GM19239 (cell line): ENCODE data around the gene PCGF6.

Experiments
- DNase-seq: peaks from one replicate; pipeline ENCODE4 v3.0.0; 2011; ENCODE audit warnings: low spot score; ENCODE audit not compliant: insufficient read length
- FAIRE-seq: peaks from 2 replicates; lab custom pipeline; 2011; peaks lifted over from hg19 to GRCh38; lab: Jason Lieb, UNC

PCGF6 gene

GRCh38 chr10:103333934-103334520 is 16.9 kb downstream of the PCGF6 start:
- DNase-seq (no peak), FAIRE-seq (no peak)

- no peak for FAIRE-seq
- DNase-seq, result no peak
These were observed 23.0 kb downstream of the PCGF6 start for GRCh38 chr10:103327906-103328305.

GRCh38 chr10:103316087-103316486 is 34.9 kb downstream of the PCGF6 start:
- DNase-seq (no peak), FAIRE-seq (no peak)

GRCh38 chr10:103310197-103310596 is 40.7 kb downstream of the PCGF6 start:
- FAIRE-seq (no peak), DNase-seq (no peak)

- no peak for DNase-seq
- FAIRE-seq, result no peak
These were observed 43.3 kb downstream of the PCGF6 start for GRCh38 chr10:103307594-103307993.

GRCh38 chr10:103295374-103296015 is 55.4 kb downstream of the PCGF6 start:
- DNase-seq (no peak), FAIRE-seq (no peak)

- no peak for DNase-seq
- no peak for FAIRE-seq
These were observed 59.4 kb downstream of the PCGF6 start for GRCh38 chr10:103291588-103291987.

GRCh38 chr10:103287992-103288391 is 62.9 kb downstream of the PCGF6 start:
- no peak for DNase-seq
- FAIRE-seq, result no peak

GRCh38 chr10:103284170-103284569 is 66.8 kb downstream of the PCGF6 start:
- FAIRE-seq, result no peak
- no peak for DNase-seq

GRCh38 chr10:103282961-103283360 is 68.0 kb downstream of the PCGF6 start:
- DNase-seq, result no peak
- FAIRE-seq, result no peak

- DNase-seq, result no peak
- no peak for FAIRE-seq
These were observed 69.2 kb downstream of the PCGF6 start for GRCh38 chr10:103281753-103282152.

GRCh38 chr10:103280506-103280905 is 70.4 kb downstream of the PCGF6 start:
- no peak for FAIRE-seq
- DNase-seq, result no peak

GRCh38 chr10:103280031-103280430 is 70.9 kb downstream of the PCGF6 start:
- FAIRE-seq (no peak), DNase-seq (no peak)

GRCh38 chr10:103278862-103279298 is 72.1 kb downstream of the PCGF6 start:
- FAIRE-seq (no peak), DNase-seq (no peak)

GRCh38 chr10:103278537-103278823 is 72.5 kb downstream of the PCGF6 start:
- DNase-seq (no peak), FAIRE-seq (no peak)

- no peak for FAIRE-seq
These were observed 73.0 kb downstream of the PCGF6 start for GRCh38 chr10:103277713-103278536.

GRCh38 chr10:103276896-103277712 is 73.8 kb downstream of the PCGF6 start, which contains the start of gene INA:
Gene INA, plus strand, starts transcription at chr10:103277138. Its CDS starts 74 bp downstream, at chr10:103277212.
- DNase-seq (peak; percentile 46), FAIRE-seq (no peak)

More at GRCh38 chr10:103277713-103278536, 73.0 kb downstream of the PCGF6 start:
- DNase-seq, result no peak

GRCh38 chr10:103276251-103276895 is 74.6 kb downstream of the PCGF6 start:
- FAIRE-seq (no peak), DNase-seq (no peak)

GRCh38 chr10:103273041-103273441 is 77.9 kb downstream of the PCGF6 start:
- DNase-seq (no peak), FAIRE-seq (no peak)

- DNase-seq (no peak), FAIRE-seq (no peak)
These were observed 85.1 kb downstream of the PCGF6 start for GRCh38 chr10:103265717-103266329.
